HepG2 (cell line): ENCODE results near the gene CTNND2. TPM values are rescaled to one million over a fixed set of nuclear protein-coding genes. Genes with fewer than 3 reads are reported as not detected.

ENCODE experiments used
- ATAC-seq: fragments of 200-7000 bp; cut with Tn5 transposase; 3 replicates; pipeline ENCODE4 v1.9.1; 2020; ENCODE audit warnings: mild to moderate bottlenecking, moderate library complexity
- BruUV-seq: library from RNA; stranded (reverse); fragments of 400-500 nt; replicated peaks from 2 replicates; lab custom pipeline; 2021; lab: Mats Ljungman, UMichigan
- CTCF ChIA-PET: fragments of 300-600 bp; formaldehyde crosslinking; extraction: SDS; loops from one replicate; lab custom pipeline; 2021; ENCODE audit warnings: low total read pairs, inconsistent platforms, low intra/inter-chr PET ratio; lab: Yijun Ruan, JAX
- POLR2A ChIA-PET: fragments of 350-600 bp; sonication (Branson Sonifier 250); formaldehyde crosslinking; loops from one replicate; lab custom pipeline; 2020; ENCODE audit warnings: antibody characterized with exemption, inconsistent platforms; lab: Yijun Ruan, JAX
- DNase-seq: peaks from one replicate; pipeline ENCODE4 v3.0.0-alpha.2; 2015; ENCODE audit warnings: low spot score
- FAIRE-seq: peaks from 3 replicates; lab custom pipeline; 2011; peaks lifted over from hg19 to GRCh38; lab: Jason Lieb, UNC
- H2AFZ ChIP-seq: one replicate; pipeline ENCODE4 v1.6.1; 2011; ENCODE audit warnings: low read length, inconsistent platforms
- H3K27ac ChIP-seq: fragments of 300-600 bp; 3 replicates; pipeline ENCODE4 v1.8.0; 2011; ENCODE audit warnings: mixed run types, mild to moderate bottlenecking, mixed read lengths, low read length, inconsistent platforms; ENCODE audit not compliant: insufficient read depth; ENCODE audit errors: extremely low read length
- H3K27me3 ChIP-seq, 2 experiments: fragments of 200-600 bp in 1 of 2; 2 replicates in 1 of 2; 3 replicates in 1 of 2; pipeline versions ENCODE4 v1.6.0 to v1.8.0; 2011; ENCODE audit warnings: low read length in 2 of 2, mild to moderate bottlenecking in 2 of 2, moderate library complexity in 2 of 2, inconsistent platforms in 1 of 2; ENCODE audit not compliant: insufficient read depth in 2 of 2, control insufficient read depth in 1 of 2
- H3K36me3 ChIP-seq, 2 experiments: fragments of 200-600 bp in 1 of 2; replicated peaks in 1 of 2; 2 replicates in 1 of 2; 3 replicates in 1 of 2; pipeline versions ENCODE4 v1.5.1 to v1.8.0; 2011; ENCODE audit warnings: low read length in 2 of 2, inconsistent platforms in 1 of 2; ENCODE audit not compliant: insufficient read depth in 2 of 2, control insufficient read depth in 1 of 2
- H3K4me1 ChIP-seq: 2 replicates; pipeline ENCODE4 v1.5.1; 2012; ENCODE audit warnings: low read length, inconsistent platforms; ENCODE audit not compliant: insufficient read depth
- H3K4me2 ChIP-seq: 2 replicates; pipeline ENCODE4 v1.6.0; 2011; ENCODE audit warnings: low read depth, low read length, inconsistent platforms
- H3K4me3 ChIP-seq, 3 experiments: fragments of 200-600 bp in 1 of 3; sonication (generic), shearing (Covaris generic) in 1 of 3; replicated peaks in 1 of 3; 2 replicates each; pipeline ENCODE4 v1.5.1; 2011 to 2016; ENCODE audit warnings: low read length in 3 of 3, inconsistent platforms in 2 of 3, low read depth in 2 of 3, mild to moderate bottlenecking in 2 of 3, control low read depth in 1 of 3, mixed read lengths in 1 of 3; ENCODE audit not compliant: insufficient read depth in 1 of 3
- H3K79me2 ChIP-seq: one replicate; pipeline ENCODE4 v1.6.1; 2011; ENCODE audit warnings: low read length, inconsistent platforms; ENCODE audit not compliant: insufficient read depth
- H3K9ac ChIP-seq: 2 replicates; pipeline ENCODE4 v1.6.0; 2011; ENCODE audit warnings: mild to moderate bottlenecking, low read depth, low read length, inconsistent platforms; ENCODE audit not compliant: insufficient read depth
- H3K9me3 ChIP-seq: 2 replicates; pipeline ENCODE4 v1.5.1; 2012; ENCODE audit warnings: mild to moderate bottlenecking, low read length
- H4K20me1 ChIP-seq: 2 replicates; pipeline ENCODE4 v1.6.0; 2011; ENCODE audit warnings: inconsistent platforms, mild to moderate bottlenecking, low read length, moderate library complexity; ENCODE audit not compliant: insufficient read depth
- CEBPB ChIP-seq: IDR thresholded peaks from 2 replicates; pipeline ENCODE4 v1.6.1; 2011; ENCODE audit warnings: low read depth, low read length, improper control_type of control experiment, borderline replicate concordance
- HNF1A ChIP-seq, 2 experiments: sonication (generic) in 1 of 2; formaldehyde crosslinking in 1 of 2; IDR thresholded peaks; 2 replicates each; pipeline versions ENCODE4 v1.4.0 to v1.6.1; 2016 to 2020; ENCODE audit warnings: borderline replicate concordance in 1 of 2, low read depth in 1 of 2, mild to moderate bottlenecking in 1 of 2, missing genetic modification reagents in 1 of 2
- ZFX ChIP-seq: sonication (generic); formaldehyde crosslinking; IDR thresholded peaks from 2 replicates; pipeline ENCODE4 v1.4.0; 2020; ENCODE audit warnings: mild to moderate bottlenecking, low read depth, missing genetic modification reagents, moderate library complexity
- ZNF296 ChIP-seq: sonication (generic); formaldehyde crosslinking; conservative IDR thresholded peaks from 2 replicates; pipeline ENCODE4 v1.5.0; 2020; ENCODE audit warnings: mild to moderate bottlenecking, missing genetic modification reagents
- WGBS: methylation state at CpG from one replicate; pipeline ENCODE4 v1.1.6; 2017; ENCODE audit warnings: low lambda C conversion rate; 5-methylcytosine and 5-hydroxymethylcytosine counted together
- in situ Hi-C: cut with HindIII; loops from 2 replicates; pipeline ENCODE4 v1.10.0; 2017; ENCODE audit warnings: low pct_unique_long_range_greater_than_20kb; ENCODE audit not compliant: extremely low pct_ligation_motif_present
- intact Hi-C: fragments of 100-400 bp; cut with micrococcal nuclease; formaldehyde crosslinking; loops from one replicate; pipeline ENCODE4 v1.10.0; 2022; ENCODE audit not compliant: unreplicated experiment
- polyA plus RNA-seq, 8 experiments: library from polyadenylated mRNA; depleted of rRNA in 3 of 8; stranded (reverse) in 7 of 8; unstranded in 1 of 8; fragments of >200 nt; fragmentation: Illumina TruSeq in 4 of 8; extraction: Trizol in 4 of 8; gene quantifications; 2 replicates each; pipeline versions ENCODE4 v1.2.1 to v1.2.3, GENCODE V29; 2011 to 2016; ENCODE audit warnings: low read depth in 4 of 8, missing spikeins in 1 of 8, mixed read lengths in 1 of 8; ENCODE audit not compliant: insufficient read depth in 1 of 8
- total RNA-seq, 5 experiments: library from RNA; depleted of rRNA; stranded (reverse); fragments of >200 nt; fragmentation: Illumina TruSeq; extraction: Trizol; gene quantifications; 2 replicates each; pipeline ENCODE4 v1.2.3, GENCODE V29; 2016; ENCODE audit warnings: low read depth in 1 of 5

CTNND2 gene
- total and polyA plus RNA-seq, 2 of the 13 experiments (the other 11 are each of a cell fraction or from before 2014, with no cell fraction given), result not detected

GRCh38 chr5:11082404-11082945 lies 821.8 kb downstream of the CTNND2 start:
- BruUV-seq, result no TSS peak
- WGBS, result 43% methylated on average over 21 of the region's 21 CpGs
- 0 out of 5 replicates have a peak, but pooled peaks cover 0 to 1% of the 10 kb centered on the region in 2 experiments for H3K27me3 ChIP-seq
- in situ Hi-C loops (no loop called here), intact Hi-C loops (no loop called here)
- H2AFZ ChIP-seq, result no peak overlapping the region
- FAIRE-seq (no peak), DNase-seq (no peak), ATAC-seq (no peak)
- no peaks in the 10 kb centered on the region for H3K79me2 ChIP-seq
- ChIA-PET CTCF (no interaction called here), POLR2A (no interaction called here)
- no peak overlapping the region for H3K27ac ChIP-seq
- no peaks in the 10 kb centered on the region for H3K9me3 ChIP-seq
- no peak overlapping the region for H3K9ac ChIP-seq
- TF ChIP-seq HNF1A (IDR thresholded peaks at IDR 0.05; ENCODE audit: low read depth) (no peak), HNF1A (CRISPR knock-in tag; IDR thresholded peaks at IDR 0.05; ENCODE audit: borderline replicate concordance) (no peak), ZFX (CRISPR knock-in tag) (no peak), ZNF296 (CRISPR knock-in tag) (no peak), CEBPB (no peak)
- no peaks in the 10 kb centered on the region for H4K20me1 ChIP-seq
- H3K4me1 ChIP-seq, result no peaks in the 10 kb centered on the region
- H3K4me3 ChIP-seq, result no peak overlapping the region
- no peak overlapping the region for H3K4me2 ChIP-seq
- no peaks in the 10 kb centered on the region for H3K36me3 ChIP-seq
